ENCODE data around the gene GAGE10. TPM values are rescaled to one million over a fixed set of nuclear protein-coding genes. Genes with fewer than 3 reads are reported as not detected.

Gene GAGE10
- total RNA-seq, 1 experiment from 2014 or later: not detected

DNA sequence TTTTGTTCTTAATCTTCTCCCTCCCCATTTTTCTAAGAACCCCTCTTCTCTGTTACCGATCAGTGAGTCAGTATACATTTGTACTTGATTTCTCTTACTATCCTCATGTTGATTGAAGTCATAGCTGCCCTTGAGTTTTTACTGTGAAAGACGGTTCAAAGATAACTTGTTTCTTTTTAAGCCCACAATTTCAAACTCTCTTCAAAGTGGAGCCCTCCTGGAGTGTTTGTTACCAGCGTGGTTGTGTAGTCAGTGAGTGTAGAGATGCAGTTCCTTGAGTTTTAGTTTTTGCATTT, 26.0 kb upstream of the GAGE10 start:
- TF ChIP-seq, protein P1, sequence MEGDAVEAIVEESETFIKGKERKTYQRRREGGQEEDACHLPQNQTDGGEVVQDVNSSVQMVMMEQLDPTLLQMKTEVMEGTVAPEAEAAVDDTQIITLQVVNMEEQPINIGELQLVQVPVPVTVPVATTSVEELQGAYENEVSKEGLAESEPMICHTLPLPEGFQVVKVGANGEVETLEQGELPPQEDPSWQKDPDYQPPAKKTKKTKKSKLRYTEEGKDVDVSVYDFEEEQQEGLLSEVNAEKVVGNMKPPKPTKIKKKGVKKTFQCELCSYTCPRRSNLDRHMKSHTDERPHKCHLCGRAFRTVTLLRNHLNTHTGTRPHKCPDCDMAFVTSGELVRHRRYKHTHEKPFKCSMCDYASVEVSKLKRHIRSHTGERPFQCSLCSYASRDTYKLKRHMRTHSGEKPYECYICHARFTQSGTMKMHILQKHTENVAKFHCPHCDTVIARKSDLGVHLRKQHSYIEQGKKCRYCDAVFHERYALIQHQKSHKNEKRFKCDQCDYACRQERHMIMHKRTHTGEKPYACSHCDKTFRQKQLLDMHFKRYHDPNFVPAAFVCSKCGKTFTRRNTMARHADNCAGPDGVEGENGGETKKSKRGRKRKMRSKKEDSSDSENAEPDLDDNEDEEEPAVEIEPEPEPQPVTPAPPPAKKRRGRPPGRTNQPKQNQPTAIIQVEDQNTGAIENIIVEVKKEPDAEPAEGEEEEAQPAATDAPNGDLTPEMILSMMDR (IDR thresholded peaks at IDR 0.05; ENCODE audit: unreplicated experiment): no peak
- intact Hi-C loops (cut with micrococcal nuclease): no loop called here
- POLR2A ChIA-PET: no interaction called here
- CTCF ChIA-PET: no interaction called here
- H3K27me3 Mint-ChIP-seq (ENCODE audit: insufficient read depth, unreplicated experiment): no peaks in the 10 kb centered on the region
- no peaks in the 10 kb centered on the region for H3K36me3 Mint-ChIP-seq (ENCODE audit: insufficient read depth, unreplicated experiment)
- H3K9me3 Mint-ChIP-seq (ENCODE audit: unreplicated experiment): no peaks in the 10 kb centered on the region
- H3K27ac Mint-ChIP-seq (ENCODE audit: low read depth, unreplicated experiment): peak overlapping the region; percentile 73
- no TSS peak for BruUV-seq (replicated peaks)
- H3K4me3 Mint-ChIP-seq (ENCODE audit: unreplicated experiment): no peak overlapping the region
- no peak for DNase-seq (ENCODE audit: unreplicated experiment)
- no peaks in the 10 kb centered on the region for H3K4me1 Mint-ChIP-seq (ENCODE audit: insufficient read depth, unreplicated experiment)

GRCh38 chrX:49278081-49278480, 25.4 kb upstream of the GAGE10 start:
- intact Hi-C loops (cut with micrococcal nuclease): no loop called here
- Mint-ChIP-seq H3K27me3 (ENCODE audit: insufficient read depth, unreplicated experiment) (no peaks in the 10 kb centered on the region), H3K4me1 (ENCODE audit: insufficient read depth, unreplicated experiment) (no peaks in the 10 kb centered on the region), H3K27ac (ENCODE audit: low read depth, unreplicated experiment) (peak overlapping the region; percentile 73), H3K4me3 (ENCODE audit: unreplicated experiment) (no peak overlapping the region), H3K9me3 (ENCODE audit: unreplicated experiment) (no peaks in the 10 kb centered on the region), H3K36me3 (ENCODE audit: insufficient read depth, unreplicated experiment) (no peaks in the 10 kb centered on the region)
- CTCF ChIA-PET: no interaction called here
- TF ChIP-seq, protein P1 (IDR thresholded peaks at IDR 0.05; ENCODE audit: unreplicated experiment): no peak
- no TSS peak for BruUV-seq (replicated peaks)
- no peak for DNase-seq (ENCODE audit: unreplicated experiment)
- POLR2A ChIA-PET: no interaction called here

GRCh38 chrX:49282647-49283011, 20.8 kb upstream of the GAGE10 start:
- H3K9me3 Mint-ChIP-seq (ENCODE audit: unreplicated experiment): no peaks in the 10 kb centered on the region
- no peaks in the 10 kb centered on the region for H3K36me3 Mint-ChIP-seq (ENCODE audit: insufficient read depth, unreplicated experiment)
- intact Hi-C loops (cut with micrococcal nuclease): no loop called here
- TF ChIP-seq, protein P1 (IDR thresholded peaks at IDR 0.05; ENCODE audit: unreplicated experiment): no peak
- H3K27me3 Mint-ChIP-seq (ENCODE audit: insufficient read depth, unreplicated experiment): no peaks in the 10 kb centered on the region
- ChIA-PET CTCF (no interaction called here), POLR2A (no interaction called here)
- H3K4me1 Mint-ChIP-seq (ENCODE audit: insufficient read depth, unreplicated experiment): no peaks in the 10 kb centered on the region
- H3K27ac Mint-ChIP-seq (ENCODE audit: low read depth, unreplicated experiment): no peak overlapping the region
- no peak overlapping the region for H3K4me3 Mint-ChIP-seq (ENCODE audit: unreplicated experiment)
- DNase-seq (ENCODE audit: unreplicated experiment): no peak
- no TSS peak for BruUV-seq (replicated peaks)

GRCh38 chrX:49284212-49284611, 19.2 kb upstream of the GAGE10 start:
- POLR2A ChIA-PET: no interaction called here
- CTCF ChIA-PET: interaction anchor here (0.5 to 0.9 kb wide), 3 partner anchors 8 to 555 kb away, joined by 3 to 4 read pairs (median 3); no protein-coding TSS in a partner anchor
- H3K4me1 Mint-ChIP-seq (ENCODE audit: insufficient read depth, unreplicated experiment): no peaks in the 10 kb centered on the region
- no peaks in the 10 kb centered on the region for H3K9me3 Mint-ChIP-seq (ENCODE audit: unreplicated experiment)
- no peak for DNase-seq (ENCODE audit: unreplicated experiment)
- TF ChIP-seq, protein P1 (IDR thresholded peaks at IDR 0.05; ENCODE audit: unreplicated experiment): no peak
- BruUV-seq (replicated peaks): no TSS peak
- H3K27me3 Mint-ChIP-seq (ENCODE audit: insufficient read depth, unreplicated experiment): no peaks in the 10 kb centered on the region
- intact Hi-C loops (cut with micrococcal nuclease): no loop called here
- no peak overlapping the region for H3K27ac Mint-ChIP-seq (ENCODE audit: low read depth, unreplicated experiment)
- no peak overlapping the region for H3K4me3 Mint-ChIP-seq (ENCODE audit: unreplicated experiment)
- no peaks in the 10 kb centered on the region for H3K36me3 Mint-ChIP-seq (ENCODE audit: insufficient read depth, unreplicated experiment)

Data from MCF 10A (cell line).